Right lung (tissue), 5 donors: ENCODE data around the gene SEMA4C. TPM values are rescaled to one million over a fixed set of nuclear protein-coding genes. Genes with fewer than 3 reads are reported as not detected.

Source experiments
- DNase-seq, 2 donors: peaks; one replicate each; pipeline ENCODE4 v3.0.0-alpha.2; 2013
- polyA plus RNA-seq, 5 donors: library from polyadenylated mRNA; unstranded; fragments of 120-200 nt; gene quantifications; one replicate each; pipeline versions ENCODE4 v1.2.1 to v1.2.3, GENCODE V29; 2013; ENCODE audit warnings: inconsistent platforms in 1 of 5, low replicate concordance in 1 of 5; ENCODE audit not compliant: insufficient read length in 5 of 5, insufficient read depth in 1 of 5

The SEMA4C gene
- polyA plus RNA-seq, 5 donors, result 38.3 to 58.6 (median 47.0) TPM

- DNase-seq, result no peak
Measured at GRCh38 chr2:96882906-96883305, 13.0 kb upstream of the SEMA4C start.

- no peak for DNase-seq
Measured at GRCh38 chr2:96882230-96882629, 12.3 kb upstream of the SEMA4C start.

GRCh38 chr2:96881349-96882195 is 11.7 kb upstream of the SEMA4C start:
- DNase-seq, result no peak

GRCh38 chr2:96880891-96881273 is 11.0 kb upstream of the SEMA4C start:
- no peak for DNase-seq

GRCh38 chr2:96879545-96880040 is 9.7 kb upstream of the SEMA4C start:
- DNase-seq, result no peak

- no peak for DNase-seq
Measured at GRCh38 chr2:96878796-96879544, 9.1 kb upstream of the SEMA4C start.

GRCh38 chr2:96878171-96878570 is 8.3 kb upstream of the SEMA4C start:
- DNase-seq, result no peak

GRCh38 chr2:96877631-96878092 is 7.8 kb upstream of the SEMA4C start:
- DNase-seq, result no peak

- no peak for DNase-seq
Measured at GRCh38 chr2:96877042-96877451, 7.2 kb upstream of the SEMA4C start.

- DNase-seq, result no peak
Measured at GRCh38 chr2:96876269-96877041, 6.6 kb upstream of the SEMA4C start.

- DNase-seq, result no peak
Measured at GRCh38 chr2:96875498-96876268, 5.8 kb upstream of the SEMA4C start.

- no peak for DNase-seq
Measured at GRCh38 chr2:96874198-96874831, 4.4 kb upstream of the SEMA4C start.

GRCh38 chr2:96873651-96874096 is 3.8 kb upstream of the SEMA4C start:
- no peak for DNase-seq

- no peak for DNase-seq
Measured at GRCh38 chr2:96872591-96873349, 2.9 kb upstream of the SEMA4C start.

GRCh38 chr2:96870626-96871255 is 861 bp upstream of the SEMA4C start:
- no peak for DNase-seq

GRCh38 chr2:96869281-96869821 is 529 bp downstream of the SEMA4C start:
- peak; percentile 81 to 84 for DNase-seq

- DNase-seq, result peak; percentile 93
Measured at GRCh38 chr2:96868555-96869280, 1.2 kb downstream of the SEMA4C start.
